Measurements from ENCODE around the gene ODF4.

The ODF4 gene, protein sequence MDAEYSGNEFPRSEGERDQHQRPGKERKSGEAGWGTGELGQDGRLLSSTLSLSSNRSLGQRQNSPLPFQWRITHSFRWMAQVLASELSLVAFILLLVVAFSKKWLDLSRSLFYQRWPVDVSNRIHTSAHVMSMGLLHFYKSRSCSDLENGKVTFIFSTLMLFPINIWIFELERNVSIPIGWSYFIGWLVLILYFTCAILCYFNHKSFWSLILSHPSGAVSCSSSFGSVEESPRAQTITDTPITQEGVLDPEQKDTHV

DNA sequence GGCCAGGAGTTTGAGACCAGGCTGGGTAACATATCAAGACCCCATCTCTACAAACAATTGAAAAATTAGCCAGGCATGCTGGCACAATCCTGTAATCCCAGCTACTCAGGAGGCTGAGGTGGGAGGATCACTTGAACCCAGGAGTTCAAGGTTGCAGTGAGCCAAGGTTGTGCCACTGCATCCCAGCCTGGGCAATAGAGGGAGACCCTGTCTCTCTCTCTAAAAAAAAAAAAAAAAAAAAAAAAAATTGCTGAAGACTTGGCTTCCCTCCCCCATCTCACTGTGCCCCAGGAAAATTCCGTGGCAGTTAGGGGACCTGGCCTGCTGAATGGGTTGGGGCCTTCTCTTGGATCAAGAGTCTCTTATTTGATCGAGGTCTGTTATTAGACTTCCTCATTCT lies at the start of gene ODF4:
Gene ODF4, plus strand, starts transcription at position 301 of the 400 bp plus-strand sequence. CDS start 212 bp downstream, outside the sequence.
- no peak for DNase-seq (ENCODE audit: low spot score)

DNA sequence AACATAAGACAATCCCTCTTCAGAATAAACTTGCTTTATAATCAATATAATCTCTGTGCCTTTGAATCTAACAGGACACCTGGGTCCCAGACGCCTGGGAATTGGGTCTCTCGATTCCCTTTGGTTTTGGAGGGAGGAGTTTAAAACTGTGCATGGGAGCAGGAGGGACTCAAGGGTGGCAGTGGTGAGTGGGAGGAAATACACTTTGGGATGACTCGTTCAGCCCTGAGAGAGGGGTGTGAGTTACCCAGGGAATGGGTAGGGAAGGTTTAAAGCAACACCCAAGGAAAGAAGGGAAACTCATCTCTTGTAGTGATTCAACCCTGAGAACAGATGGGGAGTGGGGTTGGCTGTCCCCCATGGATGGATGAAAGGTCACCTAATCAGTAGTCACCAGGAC lies 49.6 kb upstream of the ODF4 start:
- no peak for DNase-seq (ENCODE audit: low spot score)

DNA sequence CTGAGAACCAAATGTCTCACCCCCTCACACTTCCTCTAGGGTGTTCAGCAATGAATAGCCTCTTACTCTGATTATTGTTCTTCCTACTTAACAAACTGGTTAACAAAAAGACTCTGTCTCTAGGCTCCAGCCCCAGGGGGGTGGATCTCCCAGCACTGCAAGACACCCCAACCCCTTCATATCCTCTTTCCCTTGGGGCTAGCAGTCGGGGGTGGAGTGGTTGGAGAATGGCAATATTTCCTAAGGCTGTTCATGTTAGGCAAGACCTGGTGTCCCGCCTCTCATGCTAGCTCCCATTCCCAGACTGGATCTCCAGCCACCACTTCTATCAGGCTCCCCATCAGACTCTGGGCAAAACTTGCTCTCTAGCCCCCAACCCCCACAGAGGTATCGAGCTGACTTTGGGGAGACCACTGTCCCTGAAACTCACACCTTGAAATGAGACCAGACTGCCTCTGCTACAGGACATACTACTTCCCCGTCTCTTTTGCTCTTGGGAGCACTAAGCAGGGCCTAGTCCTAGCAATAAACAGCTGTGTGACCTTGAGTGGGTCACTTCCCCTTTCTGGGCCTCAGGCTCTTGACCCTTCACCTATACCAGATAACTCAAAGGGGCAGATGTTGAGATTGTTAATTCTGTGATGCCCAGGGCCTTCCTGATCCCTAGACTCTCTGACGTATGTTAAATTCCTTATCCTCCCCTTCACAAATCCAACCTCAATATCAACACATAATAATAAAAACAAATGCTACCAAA lies 46.8 kb upstream of the ODF4 start:
- no peak for DNase-seq (ENCODE audit: low spot score)

DNA sequence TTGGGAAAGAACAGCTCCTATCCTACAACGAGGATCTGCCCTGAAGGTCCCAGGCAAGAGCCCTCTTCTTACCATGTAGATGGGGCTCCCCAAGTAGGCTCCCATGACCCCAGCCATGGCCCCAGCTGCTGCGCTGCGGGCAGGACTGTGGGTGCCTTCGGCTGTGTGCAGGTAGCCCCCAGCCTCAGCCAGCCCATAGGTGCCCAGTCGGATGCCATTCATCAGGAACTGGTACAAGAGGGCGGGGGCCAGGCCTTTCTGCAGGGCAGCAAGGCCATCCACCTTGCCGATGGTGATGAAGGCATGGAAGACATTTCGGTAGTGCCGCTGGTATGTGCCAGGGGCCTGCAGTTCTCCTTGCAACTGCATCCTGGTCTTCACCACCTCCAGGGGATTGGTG lies 45.3 kb upstream of the ODF4 start:
- DNase-seq (ENCODE audit: low spot score), result no peak

DNA sequence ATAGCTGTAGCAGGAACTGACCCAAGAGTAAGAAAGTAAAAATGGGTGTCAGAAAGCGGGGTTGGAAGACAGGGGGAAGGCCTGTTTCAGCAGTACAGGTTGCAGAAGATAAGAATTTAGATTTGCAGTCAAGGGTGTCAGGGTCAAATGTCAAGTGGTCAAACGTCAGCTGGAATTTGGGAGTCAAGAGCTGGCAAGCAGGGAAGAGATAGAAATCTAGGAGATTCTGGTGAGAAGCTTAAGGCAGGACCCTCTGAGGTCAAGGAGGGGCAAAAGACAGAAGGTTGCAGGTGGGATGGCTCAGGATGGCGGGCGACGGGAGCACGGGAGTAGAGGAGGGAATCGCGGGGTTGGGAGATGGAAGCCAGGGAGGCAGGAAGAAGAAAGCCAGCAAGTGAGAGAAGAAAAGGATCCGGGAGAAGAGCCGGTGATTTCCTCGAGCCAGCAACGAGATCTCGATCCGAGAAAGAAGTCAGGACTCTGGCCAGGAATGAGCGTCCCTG lies 44.8 kb upstream of the ODF4 start:
- DNase-seq (ENCODE audit: low spot score), result no peak

DNA sequence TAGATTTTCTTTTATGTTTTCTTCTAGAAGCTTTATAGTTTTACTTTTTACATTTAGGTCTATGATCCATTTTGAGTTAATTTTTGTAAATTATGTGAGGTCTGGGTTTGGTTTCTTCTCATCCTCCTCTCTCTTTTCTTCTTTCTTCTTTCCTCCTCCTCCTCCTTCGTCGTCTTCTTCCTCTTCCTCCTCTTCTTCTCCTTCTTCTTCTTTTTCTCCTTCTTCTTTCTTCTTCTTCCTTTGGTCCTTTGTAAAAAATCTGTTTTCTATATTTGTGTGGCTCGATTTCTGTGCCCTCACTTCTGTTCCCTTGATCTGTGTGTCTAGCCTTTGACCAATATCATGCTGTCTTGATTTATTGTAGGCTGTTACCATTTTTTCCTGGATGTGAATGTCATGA lies 39.4 kb upstream of the ODF4 start:
- no peak for DNase-seq (ENCODE audit: low spot score)

DNA sequence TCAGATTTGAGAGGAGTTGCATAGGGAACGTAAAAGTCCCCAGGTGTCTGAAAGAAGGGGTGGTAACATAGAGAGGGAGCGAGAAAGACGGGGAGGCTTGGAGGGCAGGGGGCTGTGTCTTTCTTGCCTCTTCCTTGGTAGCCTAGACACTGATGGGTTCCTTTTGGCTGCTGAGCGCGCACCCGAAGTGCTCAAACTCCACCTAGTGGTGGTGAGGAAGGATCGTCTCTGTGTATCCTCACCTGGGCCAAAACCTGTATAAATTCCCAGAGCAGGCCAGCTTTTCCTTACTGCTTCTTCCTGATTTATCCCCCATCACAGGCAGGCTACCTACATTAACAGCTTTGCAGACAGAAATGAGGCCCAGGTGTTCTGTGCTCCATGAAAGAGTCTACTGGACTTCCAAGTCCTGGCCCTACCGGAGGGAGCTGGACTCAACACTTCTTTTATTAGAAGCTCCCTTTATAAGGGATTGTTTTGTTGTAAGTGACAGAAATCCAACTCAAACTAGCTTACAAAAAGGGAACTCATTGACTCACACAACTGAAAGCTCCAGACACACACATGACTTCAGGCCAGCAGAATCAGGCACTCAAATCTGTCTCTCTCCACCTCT lies 38.9 kb upstream of the ODF4 start:
- DNase-seq (ENCODE audit: low spot score), result peak; percentile 80

DNA sequence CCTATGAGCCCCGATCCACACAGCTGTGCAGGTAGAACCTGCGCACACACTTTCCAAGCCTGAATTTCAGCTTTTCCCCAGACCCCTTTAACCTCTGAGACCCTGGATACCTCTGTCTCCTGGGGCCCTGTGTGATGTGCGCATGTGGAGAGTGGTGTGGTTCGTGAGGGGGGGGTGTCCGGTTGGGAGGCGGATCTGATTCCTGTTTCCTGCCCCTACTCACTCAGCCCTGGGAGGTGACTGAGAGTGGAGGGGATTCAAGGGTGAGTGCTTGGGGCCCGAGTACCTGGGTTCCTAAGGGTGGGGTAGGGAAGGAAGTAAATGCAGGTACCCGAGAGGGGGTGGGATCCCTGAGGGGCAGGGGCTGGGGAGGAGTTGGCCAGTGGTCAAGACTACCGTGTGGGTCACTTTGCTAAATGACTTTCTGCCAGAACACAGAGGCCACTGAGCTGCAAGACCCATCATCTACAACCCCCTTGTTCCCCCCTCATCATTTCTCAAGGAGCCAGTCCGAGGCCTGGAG lies 29.0 kb upstream of the ODF4 start:
- no peak for DNase-seq (ENCODE audit: low spot score)

DNA sequence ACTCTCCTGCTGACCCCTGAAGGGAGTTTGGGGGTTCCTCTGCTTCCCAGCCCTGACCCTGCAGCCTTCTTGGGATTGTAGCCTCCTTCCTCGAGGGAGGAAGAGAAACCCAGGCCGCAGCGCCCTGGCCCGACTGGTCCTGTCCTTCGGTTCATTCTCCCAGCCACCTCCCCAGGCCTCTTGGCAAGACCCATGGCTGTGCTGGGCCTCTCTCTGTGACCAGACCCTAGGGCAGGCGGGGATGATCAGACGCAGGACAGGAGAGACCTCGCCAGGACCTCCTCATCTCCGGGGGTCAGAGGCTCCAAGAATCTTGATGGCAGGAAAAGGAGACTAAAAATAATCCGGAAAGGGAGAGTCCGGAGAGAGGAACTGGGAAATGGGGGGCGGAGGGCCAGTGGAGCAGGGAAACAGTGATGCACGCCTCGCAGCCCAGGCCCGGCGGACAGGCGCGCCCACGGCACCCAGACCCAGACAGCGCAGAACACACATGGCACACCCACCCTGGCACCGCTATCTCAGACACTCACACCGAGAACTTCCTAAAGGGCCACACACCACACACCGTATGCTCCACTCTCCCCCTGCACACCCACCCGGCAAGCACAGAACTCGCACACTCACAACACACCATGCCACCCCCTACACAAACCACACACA lies 28.4 kb upstream of the ODF4 start:
- no peak for DNase-seq (ENCODE audit: low spot score)

DNA sequence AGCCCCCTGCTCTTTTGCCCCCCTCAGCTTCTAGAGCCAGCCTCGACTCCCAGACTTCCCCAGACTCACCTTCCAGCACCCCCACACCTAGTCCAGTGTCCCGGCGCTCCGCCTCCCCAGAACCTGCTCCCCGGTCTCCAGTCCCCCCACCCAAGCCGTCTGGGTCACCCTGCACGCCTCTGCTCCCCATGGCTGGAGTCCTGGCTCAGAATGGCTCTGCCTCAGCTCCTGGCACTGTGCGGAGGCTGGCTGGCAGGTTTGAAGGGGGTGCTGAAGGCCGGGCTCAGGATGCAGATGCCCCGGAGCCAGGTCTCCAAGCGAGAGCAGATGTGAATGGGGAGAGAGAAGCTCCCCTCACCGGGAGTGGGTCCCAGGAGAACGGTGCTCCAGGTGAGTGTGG lies 27.4 kb upstream of the ODF4 start:
- no peak for DNase-seq (ENCODE audit: low spot score)

DNA sequence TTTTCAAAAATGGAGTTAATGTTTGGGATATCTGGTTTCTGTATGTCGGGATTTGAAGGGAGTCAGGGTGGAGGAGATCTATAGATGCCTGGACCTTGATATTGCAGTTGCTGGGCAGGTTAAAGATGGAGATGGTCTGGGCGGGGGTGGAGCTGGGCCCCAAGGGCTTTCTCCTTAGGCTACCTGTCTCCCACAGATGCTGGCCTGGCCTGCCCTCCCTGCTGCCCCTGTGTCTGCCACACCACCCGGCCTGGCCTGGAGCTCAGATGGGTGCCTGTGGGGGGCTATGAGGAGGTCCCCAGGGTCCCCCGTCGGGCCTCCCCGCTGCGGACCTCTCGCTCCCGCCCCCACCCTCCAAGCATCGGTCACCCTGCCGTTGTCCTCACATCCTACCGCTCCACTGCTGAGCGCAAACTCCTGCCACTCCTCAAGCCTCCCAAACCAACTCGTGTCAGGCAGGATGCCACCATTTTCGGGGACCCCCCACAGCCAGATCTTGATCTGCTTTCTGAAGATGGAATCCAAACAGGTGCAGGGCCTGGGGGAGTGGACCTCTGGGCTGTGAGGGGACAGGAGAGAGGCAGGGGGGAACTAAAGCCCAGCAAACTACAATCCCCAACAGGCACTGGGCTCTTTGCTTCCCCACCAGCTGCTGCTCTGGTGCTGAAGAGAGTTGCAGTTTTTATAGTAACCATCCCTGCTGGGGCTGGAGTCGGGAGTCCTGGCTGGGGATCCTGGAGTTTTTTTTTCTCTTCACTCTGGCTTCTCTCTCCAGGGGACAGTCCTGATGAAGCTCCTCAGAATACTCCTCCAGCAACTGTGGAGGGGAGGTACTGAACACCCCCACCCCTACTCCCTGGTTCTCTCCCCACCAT lies 26.7 kb upstream of the ODF4 start:
- DNase-seq (ENCODE audit: low spot score), result no peak

DNA sequence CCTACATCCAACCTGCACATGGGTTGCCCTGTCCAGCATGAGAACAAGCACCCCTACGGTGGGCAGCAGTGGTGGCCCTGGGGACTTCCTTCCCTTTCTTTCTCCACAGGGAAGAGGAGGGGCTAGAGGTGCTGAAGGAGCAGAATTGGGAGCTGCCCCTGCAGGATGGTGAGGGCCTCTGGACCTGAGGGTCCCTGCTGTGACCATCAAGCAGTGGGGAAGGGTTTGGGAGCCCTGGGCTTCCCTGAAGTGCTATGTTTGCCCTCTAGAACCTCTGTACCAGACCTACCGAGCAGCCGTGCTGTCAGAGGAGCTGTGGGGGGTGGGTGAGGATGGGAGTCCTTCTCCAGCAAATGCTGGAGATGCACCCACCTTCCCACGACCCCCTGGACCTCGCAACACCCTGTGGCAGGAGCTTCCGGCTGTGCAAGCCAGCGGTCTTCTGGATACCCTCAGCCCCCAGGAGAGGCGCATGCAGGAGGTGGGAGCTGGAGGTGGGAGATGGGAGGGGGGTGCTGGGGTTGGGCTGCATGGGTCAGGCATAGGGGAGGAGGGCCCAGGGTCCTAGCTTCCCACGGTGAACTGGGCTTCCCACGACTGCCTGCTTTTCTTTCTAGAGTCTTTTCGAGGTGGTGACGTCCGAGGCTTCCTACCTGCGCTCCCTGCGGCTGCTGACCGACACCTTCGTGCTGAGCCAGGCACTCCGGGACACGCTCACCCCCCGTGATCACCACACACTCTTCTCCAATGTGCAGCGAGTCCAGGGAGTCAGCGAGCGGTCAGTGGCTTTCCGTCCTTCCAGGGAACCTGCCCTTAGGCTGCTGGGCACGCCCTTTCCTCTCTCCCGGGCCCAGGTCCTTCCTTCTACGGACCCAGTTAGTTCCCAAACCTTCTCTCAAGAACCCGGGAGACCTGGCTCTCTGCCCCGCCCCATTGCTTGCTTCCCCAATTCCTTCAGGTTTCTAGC lies 24.6 kb upstream of the ODF4 start:
- DNase-seq (ENCODE audit: low spot score), result no peak

DNA sequence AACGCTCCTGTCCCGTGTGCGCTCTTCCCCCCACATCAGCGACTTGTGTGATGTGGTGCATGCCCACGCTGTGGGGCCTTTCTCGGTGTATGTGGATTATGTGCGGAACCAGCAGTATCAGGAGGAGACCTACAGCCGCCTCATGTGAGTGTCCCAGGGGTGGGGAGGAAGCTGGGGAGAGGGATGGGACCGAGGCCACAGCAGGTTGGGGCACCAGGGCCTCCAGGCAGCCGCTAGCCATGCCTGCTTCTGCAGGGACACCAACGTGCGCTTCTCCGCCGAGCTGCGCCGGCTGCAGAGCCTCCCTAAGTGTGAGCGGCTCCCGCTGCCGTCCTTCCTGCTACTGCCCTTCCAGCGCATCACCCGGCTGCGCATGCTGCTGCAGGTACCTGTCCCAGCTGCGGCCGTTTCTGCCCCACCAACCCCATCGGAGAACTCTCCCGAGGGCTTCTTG lies 23.8 kb upstream of the ODF4 start:
- no peak for DNase-seq (ENCODE audit: low spot score)

DNA sequence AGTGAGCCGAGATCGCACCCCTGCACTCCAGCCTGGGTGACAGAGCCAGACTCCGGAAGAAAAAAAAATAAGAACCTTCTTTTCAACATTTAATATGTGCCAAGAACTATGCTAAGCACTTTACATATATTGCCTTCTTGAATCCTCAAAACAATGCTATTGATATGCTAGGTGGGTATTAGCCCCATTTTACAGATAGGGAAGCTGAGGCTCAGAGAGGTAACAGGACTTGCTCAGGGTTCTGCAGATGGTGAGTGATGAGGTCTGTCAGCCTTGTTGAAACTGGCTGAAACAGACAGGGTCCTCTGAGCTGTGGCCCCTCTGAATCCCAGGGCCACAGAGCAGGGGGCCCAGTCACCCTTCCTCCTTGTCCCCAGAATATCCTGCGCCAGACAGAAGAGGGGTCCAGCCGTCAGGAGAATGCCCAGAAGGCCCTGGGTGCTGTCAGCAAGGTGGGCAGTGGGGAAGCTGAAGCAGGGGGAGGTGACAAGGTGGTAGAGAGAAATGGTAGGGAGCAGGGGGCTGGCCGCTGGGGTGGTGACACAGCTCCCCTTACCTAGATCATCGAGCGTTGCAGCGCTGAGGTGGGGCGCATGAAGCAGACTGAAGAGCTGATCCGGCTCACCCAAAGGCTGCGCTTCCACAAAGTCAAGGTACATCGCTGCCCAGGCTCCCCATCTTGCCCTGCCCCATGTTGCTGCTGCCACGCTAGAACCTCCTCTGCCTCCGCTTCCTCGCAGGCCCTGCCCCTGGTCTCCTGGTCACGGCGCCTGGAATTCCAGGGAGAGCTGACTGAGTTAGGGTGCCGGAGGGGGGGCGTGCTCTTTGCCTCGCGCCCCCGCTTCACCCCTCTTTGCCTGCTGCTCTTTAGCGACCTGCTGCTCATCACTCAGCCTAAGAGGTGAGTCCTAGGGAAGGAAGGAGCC lies 21.4 kb upstream of the ODF4 start:
- DNase-seq (ENCODE audit: low spot score), result no peak

DNA sequence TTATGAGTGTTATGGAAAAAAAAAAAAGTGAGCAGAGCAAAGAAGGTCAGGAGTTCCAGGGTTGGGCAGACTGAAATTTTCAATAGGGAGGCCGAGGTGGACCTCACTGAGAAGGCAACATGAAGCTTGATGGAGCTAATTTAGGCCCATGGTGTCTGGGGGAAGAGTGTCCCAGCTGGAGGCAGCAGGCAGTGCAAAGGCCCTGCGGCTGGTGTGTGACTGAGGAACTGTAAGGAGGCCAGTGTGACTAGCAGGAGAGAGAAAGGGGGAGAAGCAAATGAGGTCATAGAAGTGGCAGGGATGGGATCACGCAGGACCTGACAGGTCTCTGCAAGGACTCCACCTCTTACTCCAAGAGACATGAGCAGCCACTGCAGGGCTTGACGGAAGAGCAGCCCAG lies 19.4 kb upstream of the ODF4 start:
- no peak for DNase-seq (ENCODE audit: low spot score)

DNA sequence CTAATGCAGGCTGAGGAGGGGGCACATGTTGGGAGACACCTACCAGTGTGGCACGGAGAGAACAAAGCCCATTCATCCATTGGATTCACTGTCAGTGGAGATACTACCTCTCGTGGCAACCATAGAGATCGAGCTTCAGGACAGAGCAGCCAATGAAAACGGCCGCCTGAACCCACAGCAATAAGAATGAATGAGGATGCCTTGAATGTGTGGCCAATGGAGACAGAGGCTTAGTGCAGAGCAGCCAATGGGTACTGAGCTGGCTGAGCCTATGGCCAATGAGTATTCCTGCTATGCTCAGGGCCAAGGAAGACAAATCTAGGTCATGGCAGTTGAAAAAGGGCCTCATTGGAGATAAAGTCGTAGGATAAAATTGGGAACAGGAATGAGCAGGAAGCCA lies 18.6 kb upstream of the ODF4 start:
- DNase-seq (ENCODE audit: low spot score), result no peak

DNA sequence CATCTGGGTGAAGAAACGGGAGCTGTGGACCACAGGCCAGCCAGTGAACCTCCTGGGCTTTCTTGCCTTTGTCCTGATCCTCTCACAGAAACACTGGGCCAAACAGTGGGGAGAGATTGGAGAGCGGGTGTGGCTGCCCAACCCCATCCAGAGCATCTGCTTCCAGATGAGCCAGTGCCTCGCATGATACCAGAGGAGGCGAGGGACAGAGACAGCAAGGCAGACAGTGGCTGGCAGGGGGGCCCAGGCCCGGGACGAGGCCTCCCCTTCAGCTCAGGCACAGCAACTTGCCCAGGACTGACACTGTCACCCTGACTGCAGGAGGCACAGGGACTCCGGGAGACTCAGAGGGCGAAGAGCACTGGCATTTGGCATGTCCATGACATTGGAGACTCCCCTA lies 17.6 kb upstream of the ODF4 start:
- DNase-seq (ENCODE audit: low spot score), result no peak

DNA sequence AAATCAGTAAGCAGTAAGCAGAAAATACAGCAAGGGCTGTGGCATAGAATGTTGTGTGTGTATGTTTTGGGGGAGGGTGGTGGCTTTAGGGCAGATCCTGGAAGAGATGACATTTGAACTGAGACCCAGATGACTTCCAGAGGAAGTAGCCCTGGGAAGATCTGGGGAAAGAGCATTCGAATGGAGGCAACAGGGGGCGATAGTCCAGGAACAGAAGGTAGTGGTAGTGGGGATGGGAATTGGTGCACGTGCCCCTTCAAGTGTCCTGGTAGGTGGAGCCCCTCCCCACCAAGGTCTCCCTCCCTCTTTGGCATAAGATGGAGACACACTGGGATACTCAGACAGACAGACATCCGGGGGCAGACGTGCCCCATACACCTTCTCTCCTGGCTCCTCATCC lies 15.5 kb upstream of the ODF4 start:
- DNase-seq (ENCODE audit: low spot score), result no peak

DNA sequence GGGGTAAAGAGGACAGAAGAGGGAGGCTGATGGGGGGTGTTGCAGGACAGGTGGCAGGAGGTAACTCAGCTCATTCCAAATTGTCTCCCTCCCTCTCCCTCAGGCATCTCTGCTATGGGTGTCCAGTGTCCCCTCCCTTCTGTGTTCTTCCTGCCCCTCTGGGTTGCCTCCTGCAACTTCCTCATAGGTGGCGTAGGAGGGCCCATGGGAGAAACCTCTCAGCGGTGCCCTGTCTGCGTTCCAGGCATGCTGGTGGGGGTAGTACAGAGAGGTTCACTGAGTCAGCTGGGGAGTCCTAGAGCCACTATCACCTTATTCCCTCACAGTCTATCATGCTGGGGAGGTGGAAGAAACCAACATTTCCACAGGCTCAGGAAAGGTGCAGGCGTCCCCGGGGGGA lies 14.7 kb upstream of the ODF4 start:
- DNase-seq (ENCODE audit: low spot score), result no peak
